VCaP (cell line): ENCODE measurements around the gene ESPNL.

Experiments used
- H3K27ac ChIP-seq: fragments of 450-650 bp; 2 replicates; pipeline ENCODE4 v1.5.1; 2017
- TF ChIP-seq, protein P1 (sequence below): fragments of 450-650 bp; conservative IDR thresholded peaks from 2 replicates; pipeline ENCODE4 v1.5.1; 2017; ENCODE audit warnings: mild to moderate bottlenecking, moderate library complexity

Gene ESPNL

DNA sequence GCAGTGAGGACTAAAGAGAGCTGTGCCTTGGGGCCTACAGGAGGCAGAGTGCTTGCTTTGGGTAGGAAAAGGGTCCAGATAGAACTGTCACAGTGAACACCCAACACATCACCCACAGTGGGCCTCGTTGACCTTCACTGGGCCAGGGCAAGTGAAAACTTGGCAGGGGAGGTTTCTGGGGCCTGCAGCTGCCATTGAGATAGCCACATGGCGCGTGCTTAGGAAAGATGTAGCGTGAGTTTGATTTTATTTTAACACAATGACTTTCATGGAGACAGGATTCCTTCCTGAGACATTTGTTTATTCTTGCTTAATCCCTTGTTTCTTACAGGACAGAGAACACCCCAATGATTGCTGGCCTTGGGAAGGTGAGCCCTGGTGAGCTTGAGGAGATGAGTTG lies 9.3 kb upstream of the ESPNL start:
- TF ChIP-seq, protein P1, sequence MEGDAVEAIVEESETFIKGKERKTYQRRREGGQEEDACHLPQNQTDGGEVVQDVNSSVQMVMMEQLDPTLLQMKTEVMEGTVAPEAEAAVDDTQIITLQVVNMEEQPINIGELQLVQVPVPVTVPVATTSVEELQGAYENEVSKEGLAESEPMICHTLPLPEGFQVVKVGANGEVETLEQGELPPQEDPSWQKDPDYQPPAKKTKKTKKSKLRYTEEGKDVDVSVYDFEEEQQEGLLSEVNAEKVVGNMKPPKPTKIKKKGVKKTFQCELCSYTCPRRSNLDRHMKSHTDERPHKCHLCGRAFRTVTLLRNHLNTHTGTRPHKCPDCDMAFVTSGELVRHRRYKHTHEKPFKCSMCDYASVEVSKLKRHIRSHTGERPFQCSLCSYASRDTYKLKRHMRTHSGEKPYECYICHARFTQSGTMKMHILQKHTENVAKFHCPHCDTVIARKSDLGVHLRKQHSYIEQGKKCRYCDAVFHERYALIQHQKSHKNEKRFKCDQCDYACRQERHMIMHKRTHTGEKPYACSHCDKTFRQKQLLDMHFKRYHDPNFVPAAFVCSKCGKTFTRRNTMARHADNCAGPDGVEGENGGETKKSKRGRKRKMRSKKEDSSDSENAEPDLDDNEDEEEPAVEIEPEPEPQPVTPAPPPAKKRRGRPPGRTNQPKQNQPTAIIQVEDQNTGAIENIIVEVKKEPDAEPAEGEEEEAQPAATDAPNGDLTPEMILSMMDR: no peak
- no peak overlapping the region for H3K27ac ChIP-seq

DNA sequence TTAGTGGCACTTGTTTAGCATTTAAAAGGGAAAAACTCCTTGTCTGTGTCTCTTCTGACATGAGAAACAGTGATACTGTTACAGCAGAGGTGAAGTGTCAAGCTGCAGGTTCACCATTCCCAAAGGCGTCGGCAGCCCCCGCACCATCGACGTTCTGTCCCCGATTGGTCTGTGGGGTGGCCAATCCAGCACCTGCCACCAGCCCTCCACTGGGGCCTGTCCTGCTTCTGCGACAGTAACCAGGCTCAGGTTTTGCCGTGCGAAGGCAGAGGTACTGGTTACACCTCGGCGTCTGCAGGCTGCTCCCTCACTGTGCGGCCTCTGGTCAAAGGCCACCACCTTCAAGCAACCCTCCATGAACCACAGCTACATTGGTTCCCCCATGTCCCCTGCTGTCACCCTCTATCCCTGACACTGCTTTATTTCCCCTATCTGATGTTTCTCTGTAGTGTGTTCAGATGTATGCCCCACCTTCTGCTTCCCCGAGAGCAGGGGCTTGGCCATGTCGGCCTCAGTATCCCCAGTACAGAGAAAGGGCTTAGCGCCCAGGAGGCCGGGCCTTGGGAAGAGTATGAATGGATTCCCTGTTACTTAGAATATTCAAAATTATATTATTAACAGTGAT lies 8.6 kb upstream of the ESPNL start:
- TF ChIP-seq, protein P1: no peak
- no peak overlapping the region for H3K27ac ChIP-seq

- no peak overlapping the region for H3K27ac ChIP-seq
- TF ChIP-seq, protein P1: no peak
Observed at GRCh38 chr2:238092486-238093035, 7.6 kb upstream of the ESPNL start.

DNA sequence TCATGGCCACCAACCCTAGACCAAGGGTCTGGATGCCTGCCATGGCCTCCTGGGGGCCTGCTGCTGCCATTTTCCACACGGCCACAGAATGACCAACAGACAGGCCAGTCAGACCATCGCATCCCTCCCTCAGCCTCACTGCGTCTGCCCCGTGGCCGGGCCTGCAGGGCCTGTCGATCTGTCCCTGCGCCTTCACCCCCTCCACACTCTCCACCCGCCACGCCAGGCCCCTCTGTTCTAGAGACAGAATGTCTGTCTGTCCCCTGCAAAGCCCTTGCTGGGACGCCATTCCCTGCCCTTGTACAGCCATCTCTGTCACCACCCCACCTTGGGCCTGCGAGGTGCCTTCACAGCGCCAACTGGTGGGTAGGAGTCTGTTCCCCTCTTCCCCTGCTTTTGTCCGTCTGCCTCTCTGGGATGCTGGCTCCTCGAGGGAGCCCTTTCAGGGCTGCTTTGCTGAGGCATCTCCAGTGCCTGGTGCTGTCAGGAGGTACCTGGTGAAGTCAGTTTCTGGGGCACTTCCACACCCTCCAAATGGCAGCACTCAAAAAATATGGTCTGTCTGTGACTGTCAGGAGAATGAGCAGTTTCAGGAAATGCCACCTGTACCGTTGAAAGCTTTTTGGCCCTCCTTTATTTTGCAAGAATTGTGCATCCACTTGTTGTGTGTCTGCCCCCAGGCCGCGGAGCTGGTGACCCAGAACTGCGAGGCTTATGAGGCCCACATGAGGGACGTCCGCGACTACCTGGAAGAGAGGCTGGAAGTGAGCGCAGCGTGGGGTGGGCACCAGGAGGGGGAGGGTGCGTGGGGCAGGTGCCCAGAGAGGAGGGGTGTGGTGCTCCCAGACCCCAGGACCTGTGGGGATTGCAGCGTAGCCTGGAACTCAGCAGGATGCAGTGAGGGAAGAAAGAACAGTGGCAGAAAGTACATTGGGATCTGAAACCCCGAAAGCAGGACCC lies 6.7 kb upstream of the ESPNL start:
- TF ChIP-seq, protein P1: no peak

DNA sequence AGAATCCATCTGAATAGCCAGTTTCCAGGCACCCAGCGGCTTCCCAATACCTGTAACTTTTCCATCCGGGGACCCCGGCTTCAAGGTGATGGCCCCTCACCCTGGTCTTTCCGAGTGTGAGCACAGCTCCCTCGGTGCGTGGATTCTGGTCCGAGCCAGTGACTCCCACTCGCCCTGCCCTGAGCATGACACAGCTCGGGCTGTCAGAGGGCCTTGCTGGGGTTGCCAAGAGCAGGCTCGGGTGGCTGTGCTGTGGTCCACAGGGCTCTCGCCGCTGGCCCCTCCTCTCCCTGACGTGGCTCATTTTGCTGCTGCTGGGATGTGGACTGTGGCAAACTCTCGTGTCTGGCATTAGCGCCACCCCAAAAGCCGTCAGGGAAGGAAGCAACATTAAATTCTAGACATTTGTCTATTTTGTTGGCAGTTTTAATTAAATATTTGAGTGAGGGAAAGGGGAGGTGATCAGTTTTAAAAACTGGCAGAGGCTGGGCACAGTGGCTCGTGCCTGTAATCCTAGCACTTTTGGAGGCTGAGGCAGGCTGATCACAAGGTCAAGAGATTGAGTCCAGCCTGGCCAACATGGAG lies 5.6 kb upstream of the ESPNL start:
- H3K27ac ChIP-seq: no peak overlapping the region
- TF ChIP-seq, protein P1: no peak

More for the DNA sequence above, 6.7 kb upstream of the ESPNL start:
- H3K27ac ChIP-seq: no peak overlapping the region

DNA sequence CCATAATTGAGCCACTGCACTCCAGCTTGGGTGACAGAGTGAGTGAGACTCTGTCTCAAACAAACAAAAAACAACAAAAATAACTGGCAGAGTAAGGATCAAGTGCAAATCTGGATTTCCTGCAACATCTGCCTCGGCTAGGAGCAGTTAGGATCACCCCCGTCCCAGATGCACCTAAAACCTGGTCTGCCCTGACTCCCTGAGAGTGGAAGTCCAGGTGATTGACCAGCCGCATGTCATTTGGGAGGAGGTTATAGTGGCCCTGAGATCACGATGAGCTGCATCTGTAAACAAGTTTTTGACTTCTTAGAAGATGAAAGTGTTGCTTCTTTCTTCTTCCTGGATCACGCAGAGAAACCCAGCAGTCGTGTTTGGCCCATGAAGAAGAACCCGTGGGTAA lies 5.0 kb upstream of the ESPNL start:
- TF ChIP-seq, protein P1: no peak

More for the DNA sequence above, 5.0 kb upstream of the ESPNL start:
- no peak overlapping the region for H3K27ac ChIP-seq
